ENCODE data around the gene GPLD1. TPM values are rescaled to one million over a fixed set of nuclear protein-coding genes. Genes with fewer than 3 reads are reported as not detected.
A peak's percentile ranks its signal among the peaks of the same experiment; 100 is the strongest.

GPLD1 gene
- total and polyA plus RNA-seq, 9 of the 15 experiments (the other 6 are each of a cell fraction or from before 2014, with no cell fraction given), result 0.11 to 1.3 (median 0.82) TPM

- TF ChIP-seq ELF4 (CRISPR knock-in tag; IDR thresholded peaks at IDR 0.05), result no peak
- TF ChIP-seq, protein P1, sequence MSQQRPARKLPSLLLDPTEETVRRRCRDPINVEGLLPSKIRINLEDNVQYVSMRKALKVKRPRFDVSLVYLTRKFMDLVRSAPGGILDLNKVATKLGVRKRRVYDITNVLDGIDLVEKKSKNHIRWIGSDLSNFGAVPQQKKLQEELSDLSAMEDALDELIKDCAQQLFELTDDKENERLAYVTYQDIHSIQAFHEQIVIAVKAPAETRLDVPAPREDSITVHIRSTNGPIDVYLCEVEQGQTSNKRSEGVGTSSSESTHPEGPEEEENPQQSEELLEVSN (IDR thresholded peaks at IDR 0.05; ENCODE audit: borderline replicate concordance in 1 of 2, extremely low read depth in 1 of 2, insufficient read depth in 1 of 2, insufficient read length in 1 of 2, low read depth in 1 of 2, low read length in 1 of 2, poor library complexity in 1 of 2, severe bottlenecking in 1 of 2), result peak; percentile 85 to 87
- 0 out of 2 replicates have a peak, but pooled peaks have one; percentile 69 for TF ChIP-seq HOMEZ (CRISPR knock-in tag; IDR thresholded peaks at IDR 0.05)
- TF ChIP-seq ZBED1 (IDR thresholded peaks at IDR 0.05), result no peak
- no peak for TF ChIP-seq POLR2A (conservative IDR thresholded peaks at IDR 0.05)
- no peak for TF ChIP-seq HMBOX1 (IDR thresholded peaks at IDR 0.05)
- no peak for TF ChIP-seq YBX1 (IDR thresholded peaks at IDR 0.05)
- no peak for TF ChIP-seq ZNF778 (CRISPR knock-in tag; IDR thresholded peaks at IDR 0.05)
- no peak for TF ChIP-seq RB1 (IDR thresholded peaks at IDR 0.05; ENCODE audit: low read depth)
- TF ChIP-seq ZNF184 (CRISPR knock-in tag; IDR thresholded peaks at IDR 0.05), result no peak
- no peak for TF ChIP-seq ADNP (tag; IDR thresholded peaks at IDR 0.05)
- no peak for TF ChIP-seq THAP7 (CRISPR knock-in tag; IDR thresholded peaks at IDR 0.05)
- TF ChIP-seq JUNB (CRISPR knock-in tag; conservative IDR thresholded peaks at IDR 0.05), result no peak
- TF ChIP-seq KDM4B (IDR thresholded peaks at IDR 0.05; ENCODE audit: borderline replicate concordance in 2 of 2, low read depth in 1 of 2), result no peak
- peak; percentile 39 for TF ChIP-seq TBP (optimal IDR thresholded peaks at IDR 0.05; ENCODE audit: low read depth, low read length)
- no peak for TF ChIP-seq CHD4 (IDR thresholded peaks at IDR 0.05; ENCODE audit: insufficient read depth, insufficient replicate concordance, low read depth, low read length, poor library complexity, severe bottlenecking)
These were observed 33.1 kb upstream of the GPLD1 start (continued) for GRCh38 chr6:24522228-24523176.
